ENCODE data around the gene COL1A2.

Gene COL1A2

DNA sequence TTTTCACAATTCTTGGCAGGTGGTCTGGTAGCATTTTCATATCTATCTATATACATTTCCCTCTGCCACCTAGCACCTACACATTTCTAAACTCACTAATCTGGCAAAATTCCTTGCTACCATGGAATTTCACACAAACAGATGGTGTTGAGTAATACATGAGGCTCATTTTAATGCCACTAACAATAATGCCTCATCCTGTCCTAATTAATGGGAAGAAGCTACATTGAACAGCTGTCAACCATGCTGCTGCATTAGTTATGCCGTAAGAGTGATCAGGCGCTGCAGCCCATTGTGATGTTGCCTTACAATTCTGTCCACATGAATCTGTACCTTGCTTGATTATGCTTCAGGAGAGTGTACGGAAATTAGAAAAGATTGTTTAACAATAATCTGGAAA, 23.2 kb downstream of the COL1A2 start:
- Histone ChIP-seq H3K4me3 (ENCODE audit: low read depth, low read length) (peak overlapping the region; percentile 22), H3K27me3 (ENCODE audit: insufficient read depth, low read depth, severe bottlenecking) (no peaks in the 10 kb centered on the region), H3K9me3 (ENCODE audit: severe bottlenecking) (no peaks in the 10 kb centered on the region), H3K36me3 (no peaks in the 10 kb centered on the region), H3K27ac (peak overlapping the region; percentile 12)
- DNase-seq = peak; percentile 59
- TF ChIP-seq, protein P1, sequence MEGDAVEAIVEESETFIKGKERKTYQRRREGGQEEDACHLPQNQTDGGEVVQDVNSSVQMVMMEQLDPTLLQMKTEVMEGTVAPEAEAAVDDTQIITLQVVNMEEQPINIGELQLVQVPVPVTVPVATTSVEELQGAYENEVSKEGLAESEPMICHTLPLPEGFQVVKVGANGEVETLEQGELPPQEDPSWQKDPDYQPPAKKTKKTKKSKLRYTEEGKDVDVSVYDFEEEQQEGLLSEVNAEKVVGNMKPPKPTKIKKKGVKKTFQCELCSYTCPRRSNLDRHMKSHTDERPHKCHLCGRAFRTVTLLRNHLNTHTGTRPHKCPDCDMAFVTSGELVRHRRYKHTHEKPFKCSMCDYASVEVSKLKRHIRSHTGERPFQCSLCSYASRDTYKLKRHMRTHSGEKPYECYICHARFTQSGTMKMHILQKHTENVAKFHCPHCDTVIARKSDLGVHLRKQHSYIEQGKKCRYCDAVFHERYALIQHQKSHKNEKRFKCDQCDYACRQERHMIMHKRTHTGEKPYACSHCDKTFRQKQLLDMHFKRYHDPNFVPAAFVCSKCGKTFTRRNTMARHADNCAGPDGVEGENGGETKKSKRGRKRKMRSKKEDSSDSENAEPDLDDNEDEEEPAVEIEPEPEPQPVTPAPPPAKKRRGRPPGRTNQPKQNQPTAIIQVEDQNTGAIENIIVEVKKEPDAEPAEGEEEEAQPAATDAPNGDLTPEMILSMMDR (IDR thresholded peaks at IDR 0.05; ENCODE audit: low read depth, low read length) = no peak

- no peaks in the 10 kb centered on the region for H3K36me3 ChIP-seq
Observed at GRCh38 chr7:94418851-94419250, 24.2 kb downstream of the COL1A2 start.

DNA sequence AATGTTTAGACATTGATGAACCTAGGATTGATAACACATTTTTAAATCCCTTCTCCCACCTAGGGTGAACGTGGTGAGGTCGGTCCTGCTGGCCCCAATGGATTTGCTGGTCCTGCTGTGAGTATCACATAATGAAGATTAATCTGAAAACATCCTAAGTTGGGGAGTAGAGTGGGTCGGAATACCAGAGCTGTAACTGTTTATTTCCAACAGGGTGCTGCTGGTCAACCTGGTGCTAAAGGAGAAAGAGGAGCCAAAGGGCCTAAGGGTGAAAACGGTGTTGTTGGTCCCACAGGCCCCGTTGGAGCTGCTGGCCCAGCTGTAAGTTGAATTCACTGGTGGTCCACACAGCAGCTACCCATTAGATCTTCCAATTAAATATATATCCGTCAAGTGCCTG, 25.6 kb downstream of the COL1A2 start:
- TF ChIP-seq, protein P1 (IDR thresholded peaks at IDR 0.05; ENCODE audit: low read depth, low read length) = no peak
- Histone ChIP-seq H3K27me3 (ENCODE audit: insufficient read depth, low read depth, severe bottlenecking) (no peaks in the 10 kb centered on the region), H3K27ac (no peak overlapping the region), H3K36me3 (no peaks in the 10 kb centered on the region), H3K9me3 (ENCODE audit: severe bottlenecking) (no peaks in the 10 kb centered on the region), H3K4me3 (ENCODE audit: low read depth, low read length) (no peak overlapping the region)
- DNase-seq = no peak

More at GRCh38 chr7:94418851-94419250, 24.2 kb downstream of the COL1A2 start:
- TF ChIP-seq, protein P1 (IDR thresholded peaks at IDR 0.05; ENCODE audit: low read depth, low read length) = no peak
- H3K27me3 ChIP-seq (ENCODE audit: insufficient read depth, low read depth, severe bottlenecking) = no peaks in the 10 kb centered on the region
- DNase-seq = no peak
- no peak overlapping the region for H3K4me3 ChIP-seq (ENCODE audit: low read depth, low read length)
- H3K27ac ChIP-seq = peak overlapping the region; percentile 12; the same call in 1 of the 2 replicates
- no peaks in the 10 kb centered on the region for H3K9me3 ChIP-seq (ENCODE audit: severe bottlenecking)

DNA sequence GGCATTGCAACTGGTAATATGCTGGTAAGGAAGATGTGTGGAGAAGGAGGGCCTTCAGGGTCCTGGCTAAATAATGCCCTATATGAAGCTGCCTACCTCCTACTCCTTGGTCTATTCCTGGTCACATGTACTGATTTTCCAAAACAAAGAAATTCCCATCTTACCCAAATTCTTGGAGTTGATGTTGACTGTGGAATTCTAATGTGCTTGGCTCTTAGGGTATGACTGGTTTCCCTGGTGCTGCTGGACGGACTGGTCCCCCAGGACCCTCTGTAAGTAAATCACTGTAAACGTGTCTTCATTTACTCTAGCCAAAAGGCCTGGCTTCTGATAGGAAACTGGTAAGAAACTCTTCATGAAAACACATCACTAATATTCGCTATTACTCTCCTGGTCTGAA, 27.0 kb downstream of the COL1A2 start:
- Histone ChIP-seq H3K36me3 (no peaks in the 10 kb centered on the region), H3K9me3 (ENCODE audit: severe bottlenecking) (no peaks in the 10 kb centered on the region), H3K27me3 (ENCODE audit: insufficient read depth, low read depth, severe bottlenecking) (no peaks in the 10 kb centered on the region), H3K4me3 (ENCODE audit: low read depth, low read length) (no peak overlapping the region), H3K27ac (no peak overlapping the region)
- TF ChIP-seq, protein P1 (IDR thresholded peaks at IDR 0.05; ENCODE audit: low read depth, low read length) = no peak
- no peak for DNase-seq

DNA sequence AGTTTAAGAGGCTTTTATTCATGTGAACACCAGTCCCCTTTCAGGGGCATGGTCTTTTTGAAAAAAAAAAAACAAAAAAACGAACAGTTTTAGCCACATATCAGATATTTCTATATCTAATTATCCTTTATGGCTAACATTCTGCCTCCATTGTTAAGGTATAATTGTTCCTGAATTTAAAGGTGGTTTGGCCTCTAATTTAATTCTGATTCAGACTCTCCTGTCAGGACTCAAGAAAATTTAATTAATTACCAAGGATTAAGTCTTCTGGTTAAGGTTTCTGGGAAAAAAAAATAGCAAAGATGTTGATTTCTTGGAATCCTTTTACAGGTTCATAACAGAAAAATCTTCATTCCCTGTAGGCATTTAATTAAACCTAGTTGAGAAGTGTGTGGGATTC, 27.4 kb downstream of the COL1A2 start:
- no peak overlapping the region for H3K4me3 ChIP-seq (ENCODE audit: low read depth, low read length)
- no peaks in the 10 kb centered on the region for H3K36me3 ChIP-seq
- H3K27ac ChIP-seq = no peak overlapping the region
- no peaks in the 10 kb centered on the region for H3K27me3 ChIP-seq (ENCODE audit: insufficient read depth, low read depth, severe bottlenecking)
- no peaks in the 10 kb centered on the region for H3K9me3 ChIP-seq (ENCODE audit: severe bottlenecking)
- TF ChIP-seq, protein P1 (IDR thresholded peaks at IDR 0.05; ENCODE audit: low read depth, low read length) = no peak
- no peak for DNase-seq

GRCh38 chr7:94422827-94423460, 28.2 kb downstream of the COL1A2 start:
- Histone ChIP-seq H3K9me3 (ENCODE audit: severe bottlenecking) (no peaks in the 10 kb centered on the region), H3K27me3 (ENCODE audit: insufficient read depth, low read depth, severe bottlenecking) (no peaks in the 10 kb centered on the region), H3K27ac (no peak overlapping the region), H3K36me3 (no peaks in the 10 kb centered on the region), H3K4me3 (ENCODE audit: low read depth, low read length) (no peak overlapping the region)
- no peak for DNase-seq
- TF ChIP-seq, protein P1 (IDR thresholded peaks at IDR 0.05; ENCODE audit: low read depth, low read length) = no peak

Measured in WERI-Rb-1 (cell line).